Measurements from ENCODE around the gene ITPRID2.

- TF ChIP-seq, protein P1, sequence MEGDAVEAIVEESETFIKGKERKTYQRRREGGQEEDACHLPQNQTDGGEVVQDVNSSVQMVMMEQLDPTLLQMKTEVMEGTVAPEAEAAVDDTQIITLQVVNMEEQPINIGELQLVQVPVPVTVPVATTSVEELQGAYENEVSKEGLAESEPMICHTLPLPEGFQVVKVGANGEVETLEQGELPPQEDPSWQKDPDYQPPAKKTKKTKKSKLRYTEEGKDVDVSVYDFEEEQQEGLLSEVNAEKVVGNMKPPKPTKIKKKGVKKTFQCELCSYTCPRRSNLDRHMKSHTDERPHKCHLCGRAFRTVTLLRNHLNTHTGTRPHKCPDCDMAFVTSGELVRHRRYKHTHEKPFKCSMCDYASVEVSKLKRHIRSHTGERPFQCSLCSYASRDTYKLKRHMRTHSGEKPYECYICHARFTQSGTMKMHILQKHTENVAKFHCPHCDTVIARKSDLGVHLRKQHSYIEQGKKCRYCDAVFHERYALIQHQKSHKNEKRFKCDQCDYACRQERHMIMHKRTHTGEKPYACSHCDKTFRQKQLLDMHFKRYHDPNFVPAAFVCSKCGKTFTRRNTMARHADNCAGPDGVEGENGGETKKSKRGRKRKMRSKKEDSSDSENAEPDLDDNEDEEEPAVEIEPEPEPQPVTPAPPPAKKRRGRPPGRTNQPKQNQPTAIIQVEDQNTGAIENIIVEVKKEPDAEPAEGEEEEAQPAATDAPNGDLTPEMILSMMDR (IDR thresholded peaks at IDR 0.05; ENCODE audit: low read length) = no peak
- no peak for TF ChIP-seq EZH2 (optimal IDR thresholded peaks at IDR 0.05; ENCODE audit: low read depth, low read length)
- TF ChIP-seq EZH2phosphoT487 (IDR thresholded peaks at IDR 0.05; ENCODE audit: low read length) = no peak
Measured at GRCh38 chr2:181859803-181860202, 31.7 kb upstream of the ITPRID2 start.
